ENCODE results near the gene C22orf15. TPM values are rescaled to one million over a fixed set of nuclear protein-coding genes. Genes with fewer than 3 reads are reported as not detected.

The C22orf15 gene
- total and polyA plus RNA-seq, 4 donors = 0.03 to 0.17 (median 0.12) TPM

DNA sequence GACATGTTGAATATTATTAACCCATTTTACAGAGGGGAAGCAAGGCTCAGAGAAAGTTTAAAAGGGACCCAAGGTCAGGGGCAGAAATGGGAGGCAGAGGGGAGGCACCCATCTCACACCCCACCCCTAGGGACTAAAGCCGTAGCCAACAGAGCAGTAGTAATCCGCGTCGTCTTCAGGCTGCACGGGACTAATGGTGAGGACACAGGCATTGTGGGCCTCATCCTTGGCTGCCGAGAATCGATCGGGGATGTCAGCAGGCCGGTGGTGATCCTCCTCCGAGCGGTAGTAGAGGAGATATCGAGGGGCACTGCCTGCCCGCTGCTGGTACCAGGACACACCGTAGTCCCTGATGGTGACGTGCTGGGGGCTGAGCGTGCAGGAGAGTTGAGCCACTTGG is 10.0 kb upstream of the C22orf15 start:
- no peak for DNase-seq (ENCODE audit: low spot score)
- WGBS = 97% methylated on average over 16 of the region's 16 CpGs
- Histone ChIP-seq H3K9ac (ENCODE audit: low read depth in 1 of 2, low read length in 2 of 2) (no peak overlapping the region), H3K36me3 (ENCODE audit: control insufficient read depth in 4 of 4, insufficient read depth in 3 of 4, low read depth in 1 of 4, low read length in 3 of 4) (no peaks in the 10 kb centered on the region), H3K4me1 (ENCODE audit: control insufficient read depth in 4 of 4, insufficient read depth in 4 of 4, low read length in 3 of 4) (peaks cover 0 to 10% (median 2%) of the 10 kb centered on the region in 4 donors), H3K4me3 (ENCODE audit: low read depth in 1 of 3, low read length in 3 of 3) (no peak overlapping the region), H3K27ac (ENCODE audit: low read depth in 1 of 2, low read length in 2 of 2) (no peak overlapping the region), H3K9me3 (ENCODE audit: control insufficient read depth in 4 of 4, low read length in 3 of 4) (no peaks in the 10 kb centered on the region), H3K27me3 (ENCODE audit: control insufficient read depth in 4 of 4, insufficient read depth in 4 of 4, low read length in 3 of 4) (no peaks in the 10 kb centered on the region)
- TF ChIP-seq YY1 (IDR thresholded peaks at IDR 0.05) = no peak
- TF ChIP-seq TAF1 (conservative IDR thresholded peaks at IDR 0.05) = no peak
- TF ChIP-seq FOXA2 (IDR thresholded peaks at IDR 0.05) = no peak
- TF ChIP-seq, protein P1, sequence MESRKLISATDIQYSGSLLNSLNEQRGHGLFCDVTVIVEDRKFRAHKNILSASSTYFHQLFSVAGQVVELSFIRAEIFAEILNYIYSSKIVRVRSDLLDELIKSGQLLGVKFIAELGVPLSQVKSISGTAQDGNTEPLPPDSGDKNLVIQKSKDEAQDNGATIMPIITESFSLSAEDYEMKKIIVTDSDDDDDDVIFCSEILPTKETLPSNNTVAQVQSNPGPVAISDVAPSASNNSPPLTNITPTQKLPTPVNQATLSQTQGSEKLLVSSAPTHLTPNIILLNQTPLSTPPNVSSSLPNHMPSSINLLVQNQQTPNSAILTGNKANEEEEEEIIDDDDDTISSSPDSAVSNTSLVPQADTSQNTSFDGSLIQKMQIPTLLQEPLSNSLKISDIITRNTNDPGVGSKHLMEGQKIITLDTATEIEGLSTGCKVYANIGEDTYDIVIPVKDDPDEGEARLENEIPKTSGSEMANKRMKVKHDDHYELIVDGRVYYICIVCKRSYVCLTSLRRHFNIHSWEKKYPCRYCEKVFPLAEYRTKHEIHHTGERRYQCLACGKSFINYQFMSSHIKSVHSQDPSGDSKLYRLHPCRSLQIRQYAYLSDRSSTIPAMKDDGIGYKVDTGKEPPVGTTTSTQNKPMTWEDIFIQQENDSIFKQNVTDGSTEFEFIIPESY (IDR thresholded peaks at IDR 0.05) = no peak
- TF ChIP-seq, protein P2, sequence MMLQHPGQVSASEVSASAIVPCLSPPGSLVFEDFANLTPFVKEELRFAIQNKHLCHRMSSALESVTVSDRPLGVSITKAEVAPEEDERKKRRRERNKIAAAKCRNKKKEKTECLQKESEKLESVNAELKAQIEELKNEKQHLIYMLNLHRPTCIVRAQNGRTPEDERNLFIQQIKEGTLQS (IDR thresholded peaks at IDR 0.05) = no peak
- TF ChIP-seq REST (IDR thresholded peaks at IDR 0.05) = no peak
- TF ChIP-seq MAX (IDR thresholded peaks at IDR 0.05) = no peak
- TF ChIP-seq RXRA (IDR thresholded peaks at IDR 0.05) = no peak
- no peak for TF ChIP-seq NR2F2 (IDR thresholded peaks at IDR 0.05)

GRCh38 chr22:23753385-23753784 is 9.4 kb upstream of the C22orf15 start:
- no peak overlapping the region for H3K9ac ChIP-seq (ENCODE audit: low read depth in 1 of 2, low read length in 2 of 2)
- WGBS = 77% methylated on average over 2 of the region's 2 CpGs
- H3K27ac ChIP-seq (ENCODE audit: low read depth in 1 of 2, low read length in 2 of 2) = no peak overlapping the region
- no peaks in the 10 kb centered on the region for H3K36me3 ChIP-seq (ENCODE audit: control insufficient read depth in 4 of 4, insufficient read depth in 3 of 4, low read depth in 1 of 4, low read length in 3 of 4)
- H3K9me3 ChIP-seq (ENCODE audit: control insufficient read depth in 4 of 4, low read length in 3 of 4) = no peaks in the 10 kb centered on the region
- H3K4me3 ChIP-seq (ENCODE audit: low read depth in 1 of 3, low read length in 3 of 3) = no peak overlapping the region
- H3K27me3 ChIP-seq (ENCODE audit: control insufficient read depth in 4 of 4, insufficient read depth in 4 of 4, low read length in 3 of 4) = no peaks in the 10 kb centered on the region
- TF ChIP-seq CTCF (IDR thresholded peaks at IDR 0.05; ENCODE audit: low read depth, low read length, missing input control) (no peak), GABPA (IDR thresholded peaks at IDR 0.05 in 1 of 2, conservative IDR thresholded peaks at IDR 0.05 in 1 of 2) (no peak), JUND (IDR thresholded peaks at IDR 0.05) (no peak), MAX (IDR thresholded peaks at IDR 0.05) (no peak), RAD21 (IDR thresholded peaks at IDR 0.05) (no peak), FOXA1 (IDR thresholded peaks at IDR 0.05) (no peak), SP1 (IDR thresholded peaks at IDR 0.05) (no peak), REST (IDR thresholded peaks at IDR 0.05) (no peak), TAF1 (conservative IDR thresholded peaks at IDR 0.05) (no peak), NR2F2 (IDR thresholded peaks at IDR 0.05) (no peak)
- TF ChIP-seq, protein P2 (IDR thresholded peaks at IDR 0.05) = no peak
- TF ChIP-seq, protein P1 (IDR thresholded peaks at IDR 0.05) = no peak
- peaks cover 0 to 10% (median 2%) of the 10 kb centered on the region in 4 donors for H3K4me1 ChIP-seq (ENCODE audit: control insufficient read depth in 4 of 4, insufficient read depth in 4 of 4, low read length in 3 of 4)
- DNase-seq (ENCODE audit: low spot score) = no peak
